Endothelial cell of umbilical vein (primary cell): ENCODE data around the gene CBLC. TPM values are rescaled to one million over a fixed set of nuclear protein-coding genes. Genes with fewer than 3 reads are reported as not detected.

Experiments used
- BruUV-seq: library from RNA; stranded (reverse); fragments of 400-500 nt; replicated peaks from 2 replicates; lab custom pipeline; 2021; lab: Mats Ljungman, UMichigan
- CTCF ChIA-PET: fragments of 300-600, 350-600 bp; sonication (Branson Sonifier 250); formaldehyde crosslinking; loops from one replicate; lab custom pipeline; 2021; ENCODE audit warnings: antibody characterized with exemption, inconsistent platforms; lab: Charles Lee
- POLR2A ChIA-PET: fragments of 300-600, 350-600 bp; sonication (Branson Sonifier 250); formaldehyde crosslinking; loops from one replicate; lab custom pipeline; 2021; ENCODE audit warnings: antibody characterized with exemption, inconsistent platforms; lab: Charles Lee
- DNase-seq: peaks from one replicate; pipeline ENCODE4 v3.0.0-alpha.2; 2011; ENCODE audit warnings: low read depth, low spot score
- FAIRE-seq: peaks from 2 replicates; lab custom pipeline; 2011; peaks lifted over from hg19 to GRCh38; lab: Jason Lieb, UNC
- H2AFZ ChIP-seq: 2 replicates; pipeline ENCODE4 v1.6.0; 2012; ENCODE audit warnings: low read depth, low read length, control low read depth, inconsistent platforms
- H3K27ac ChIP-seq: 2 replicates; pipeline ENCODE4 v1.5.1; 2011; ENCODE audit warnings: low read depth, mild to moderate bottlenecking, control low read depth, low read length, moderate library complexity; ENCODE audit not compliant: insufficient read depth
- H3K27me3 ChIP-seq, 2 experiments: 2 replicates each; pipeline versions ENCODE4 v1.6.0 to v1.6.1; 2011; ENCODE audit warnings: low read length in 2 of 2, mixed read lengths in 1 of 2; ENCODE audit not compliant: control insufficient read depth in 2 of 2, insufficient read depth in 2 of 2
- H3K36me3 ChIP-seq, 2 experiments: 2 replicates in 1 of 2; 3 replicates in 1 of 2; pipeline ENCODE4 v1.5.1; 2011; ENCODE audit warnings: low read length in 2 of 2, mild to moderate bottlenecking in 1 of 2, moderate library complexity in 1 of 2; ENCODE audit not compliant: control insufficient read depth in 2 of 2, insufficient read depth in 2 of 2; ENCODE audit errors: extremely low read depth in 1 of 2
- H3K4me1 ChIP-seq: 3 replicates; pipeline ENCODE4 v1.5.1; 2011; ENCODE audit warnings: mild to moderate bottlenecking, low read length; ENCODE audit not compliant: control insufficient read depth, insufficient read depth; ENCODE audit errors: extremely low read depth
- H3K4me2 ChIP-seq: 2 replicates; pipeline ENCODE4 v1.6.1; 2011; ENCODE audit warnings: low read length, control low read depth, mixed read lengths; ENCODE audit not compliant: insufficient read depth
- H3K4me3 ChIP-seq, 3 experiments: fragments of 200-600 bp in 1 of 3; sonication (generic), shearing (Covaris generic) in 1 of 3; replicated peaks in 1 of 3; 2 replicates each; pipeline ENCODE4 v1.5.1; 2011 to 2016; ENCODE audit warnings: control low read depth in 3 of 3, low read length in 3 of 3, mild to moderate bottlenecking in 2 of 3, inconsistent platforms in 1 of 3, low read depth in 1 of 3, moderate library complexity in 1 of 3; ENCODE audit not compliant: insufficient read depth in 1 of 3
- H3K79me2 ChIP-seq: 2 replicates; pipeline ENCODE4 v1.6.0; 2012; ENCODE audit warnings: low read length, inconsistent platforms; ENCODE audit not compliant: control insufficient read depth, insufficient read depth
- H3K9ac ChIP-seq: replicated peaks from 2 replicates; pipeline ENCODE3; 2011; ENCODE audit warnings: low read length, control low read depth; ENCODE audit not compliant: insufficient read depth; ENCODE audit errors: extremely low read depth
- H3K9me1 ChIP-seq: replicated peaks from 3 replicates; pipeline ENCODE4 v1.6.0; 2011; ENCODE audit warnings: mild to moderate bottlenecking, low read length; ENCODE audit not compliant: control insufficient read depth, insufficient read depth; ENCODE audit errors: extremely low read depth
- H3K9me3 ChIP-seq: replicated peaks from 2 replicates; pipeline ENCODE4 v1.5.1; 2012; ENCODE audit warnings: low read length, inconsistent platforms; ENCODE audit not compliant: control insufficient read depth, insufficient read depth
- H4K20me1 ChIP-seq: replicated peaks from 2 replicates; pipeline ENCODE3; 2011; ENCODE audit warnings: mild to moderate bottlenecking, low read length; ENCODE audit not compliant: control insufficient read depth, insufficient read depth; ENCODE audit errors: extremely low read depth
- EZH2 ChIP-seq: IDR thresholded peaks from 2 replicates; pipeline ENCODE4 v1.6.1; 2012; ENCODE audit warnings: borderline replicate concordance, low read depth, mild to moderate bottlenecking, moderate library complexity, low read length, inconsistent platforms; ENCODE audit not compliant: severe bottlenecking
- FOS ChIP-seq: IDR thresholded peaks from 2 replicates; pipeline ENCODE4 v1.6.1; 2011; ENCODE audit warnings: mild to moderate bottlenecking, low read length, moderate library complexity, borderline replicate concordance; ENCODE audit not compliant: insufficient read depth
- GATA2 ChIP-seq: IDR thresholded peaks from 2 replicates; pipeline ENCODE4 v1.7.0; 2011; ENCODE audit warnings: low read depth, mild to moderate bottlenecking, moderate library complexity, mixed read lengths, low read length; ENCODE audit not compliant: insufficient read length, insufficient read depth
- JUN ChIP-seq: IDR thresholded peaks from 2 replicates; pipeline ENCODE4 v1.6.1; 2011; ENCODE audit warnings: borderline replicate concordance, low read depth; ENCODE audit not compliant: insufficient read length, insufficient read depth
- MYC ChIP-seq: IDR thresholded peaks from one replicate; pipeline ENCODE4 v1.6.1; 2011; ENCODE audit warnings: mild to moderate bottlenecking, low read depth, low read length
- POLR2A ChIP-seq: IDR thresholded peaks from 2 replicates; pipeline ENCODE4 v1.6.1; 2012; ENCODE audit warnings: low read depth, mild to moderate bottlenecking, control low read depth, low read length
- POLR2AphosphoS5 ChIP-seq: IDR thresholded peaks from 2 replicates; pipeline ENCODE4 v1.6.1; 2012; ENCODE audit warnings: low read depth, mild to moderate bottlenecking, control low read depth, low read length, moderate library complexity; ENCODE audit not compliant: insufficient read depth
- dilution Hi-C: fragments of 300-500 bp; cut with MboI; formaldehyde crosslinking; loops from one replicate; pipeline ENCODE4 v1.15.0; 2019; ENCODE audit warnings: low sequenced_read_pairs; ENCODE audit not compliant: extremely low pct_ligation_motif_present
- intact Hi-C: fragments of 100-400 bp; cut with micrococcal nuclease; formaldehyde crosslinking; loops from one replicate; pipeline ENCODE4 v1.10.0; 2022
- polyA plus RNA-seq, 4 experiments: library from polyadenylated mRNA; depleted of rRNA in 3 of 4; stranded (reverse) in 3 of 4; unstranded in 1 of 4; fragments of >200 nt; gene quantifications; 2 replicates each; pipeline versions ENCODE4 v1.2.1 to v1.2.3, GENCODE V29; 2011 to 2012; ENCODE audit warnings: missing spikeins in 1 of 4
- total RNA-seq: library from RNA; stranded (reverse); gene quantifications from 2 replicates; pipeline ENCODE4 v1.2.3, GENCODE V29; 2021
- TF ChIP-seq, protein P1 (sequence below), 2 donors: IDR thresholded peaks; 1 replicate in 1 of 2; 2 replicates in 1 of 2; pipeline ENCODE4 v1.5.1; 2011; ENCODE audit warnings: low read length in 2 of 2, mild to moderate bottlenecking in 2 of 2, moderate library complexity in 2 of 2, control low read depth in 1 of 2, inconsistent platforms in 1 of 2, low read depth in 1 of 2; ENCODE audit not compliant: insufficient read depth in 1 of 2; ENCODE audit errors: extremely low read depth in 1 of 2
- TF ChIP-seq, protein P2 (sequence below): IDR thresholded peaks from 2 replicates; pipeline ENCODE4 v1.6.1; 2011; ENCODE audit not compliant: insufficient read depth, insufficient read length

Gene CBLC
- total and polyA plus RNA-seq, 2 donors (not counting 3 experiments of a cell fraction or from before 2014, with no cell fraction given), result 0.04 TPM; not detected in 1

DNA sequence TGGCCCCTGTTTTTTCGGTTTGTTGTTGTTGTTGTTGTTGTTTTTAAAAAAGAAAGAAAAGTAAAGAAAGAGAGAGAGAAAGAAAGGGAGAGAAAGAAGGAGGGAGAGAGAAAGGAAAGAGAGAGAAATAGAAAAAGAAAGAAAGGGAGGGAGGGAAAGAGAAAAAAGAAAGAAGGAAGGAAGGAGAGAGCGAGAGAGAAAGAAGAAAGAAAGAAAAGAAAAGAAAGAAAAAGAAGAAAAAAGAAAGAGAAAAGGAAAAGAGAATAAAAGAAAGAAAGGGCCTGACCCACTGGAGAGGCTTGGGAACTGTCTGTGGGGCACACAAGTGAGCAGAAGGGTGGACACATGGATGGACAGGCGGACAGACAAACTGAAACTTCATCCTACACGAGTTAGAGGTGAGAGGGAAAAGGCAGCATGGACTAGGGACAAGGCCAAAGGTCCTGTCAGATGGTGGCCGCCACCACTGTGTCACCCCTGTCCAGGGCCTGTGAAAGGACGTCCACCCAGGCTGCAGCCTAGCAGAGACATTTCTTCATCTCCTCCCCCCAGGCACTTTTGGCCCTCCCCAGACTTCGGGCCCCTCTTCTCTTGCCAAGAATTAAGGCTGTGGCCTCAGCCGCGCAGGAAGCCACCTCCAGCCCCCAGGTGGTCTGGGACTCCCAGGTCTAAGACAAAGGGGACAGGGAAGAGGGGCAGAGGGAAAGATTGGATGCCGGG lies 22.1 kb downstream of the CBLC start:
- H3K4me2 ChIP-seq, result no peak overlapping the region
- ChIA-PET POLR2A (no interaction called here), CTCF (interaction anchor here (1.3 to 6.0 kb wide), 3 partner anchors 14 to 45 kb away, joined by 3 to 45 read pairs (median 10); no protein-coding TSS in a partner anchor)

More for the DNA sequence above, 22.1 kb downstream of the CBLC start:
- intact Hi-C loops, result loop anchor here (1.0 to 10.0 kb wide), 3 partner anchors 15 to 155 kb away; partner anchors contain the start of gene CLPTM1
- H3K4me3 ChIP-seq, result no peak overlapping the region
- FAIRE-seq (no peak), DNase-seq (no peak)
- dilution Hi-C loops, result no loop called here
- no peak overlapping the region for H3K27ac ChIP-seq
- H3K9me3 ChIP-seq, result no peaks in the 10 kb centered on the region
- TF ChIP-seq FOS, result no peak
- no peak for TF ChIP-seq MYC
- TF ChIP-seq, protein P1, sequence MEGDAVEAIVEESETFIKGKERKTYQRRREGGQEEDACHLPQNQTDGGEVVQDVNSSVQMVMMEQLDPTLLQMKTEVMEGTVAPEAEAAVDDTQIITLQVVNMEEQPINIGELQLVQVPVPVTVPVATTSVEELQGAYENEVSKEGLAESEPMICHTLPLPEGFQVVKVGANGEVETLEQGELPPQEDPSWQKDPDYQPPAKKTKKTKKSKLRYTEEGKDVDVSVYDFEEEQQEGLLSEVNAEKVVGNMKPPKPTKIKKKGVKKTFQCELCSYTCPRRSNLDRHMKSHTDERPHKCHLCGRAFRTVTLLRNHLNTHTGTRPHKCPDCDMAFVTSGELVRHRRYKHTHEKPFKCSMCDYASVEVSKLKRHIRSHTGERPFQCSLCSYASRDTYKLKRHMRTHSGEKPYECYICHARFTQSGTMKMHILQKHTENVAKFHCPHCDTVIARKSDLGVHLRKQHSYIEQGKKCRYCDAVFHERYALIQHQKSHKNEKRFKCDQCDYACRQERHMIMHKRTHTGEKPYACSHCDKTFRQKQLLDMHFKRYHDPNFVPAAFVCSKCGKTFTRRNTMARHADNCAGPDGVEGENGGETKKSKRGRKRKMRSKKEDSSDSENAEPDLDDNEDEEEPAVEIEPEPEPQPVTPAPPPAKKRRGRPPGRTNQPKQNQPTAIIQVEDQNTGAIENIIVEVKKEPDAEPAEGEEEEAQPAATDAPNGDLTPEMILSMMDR (IDR thresholded peaks at IDR 0.05; ENCODE audit: extremely low read depth in 1 of 2, insufficient read depth in 1 of 2, low read depth in 1 of 2, low read length in 2 of 2), result no peak
- TF ChIP-seq POLR2AphosphoS5, result no peak
- no peak for TF ChIP-seq JUN
- no peak for TF ChIP-seq GATA2
- TF ChIP-seq, protein P2, sequence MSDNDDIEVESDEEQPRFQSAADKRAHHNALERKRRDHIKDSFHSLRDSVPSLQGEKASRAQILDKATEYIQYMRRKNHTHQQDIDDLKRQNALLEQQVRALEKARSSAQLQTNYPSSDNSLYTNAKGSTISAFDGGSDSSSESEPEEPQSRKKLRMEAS, result no peak
- no peak for TF ChIP-seq EZH2
- TF ChIP-seq POLR2A, result no peak
- H3K9ac ChIP-seq, result no peak overlapping the region
- no peaks in the 10 kb centered on the region for H4K20me1 ChIP-seq
- no peak overlapping the region for H2AFZ ChIP-seq
- H3K27me3 ChIP-seq, result no peaks in the 10 kb centered on the region
- no peaks in the 10 kb centered on the region for H3K36me3 ChIP-seq
- peaks cover 14% of the 10 kb centered on the region for H3K4me1 ChIP-seq
- no peaks in the 10 kb centered on the region for H3K79me2 ChIP-seq
- no peaks in the 10 kb centered on the region for H3K9me1 ChIP-seq
- no TSS peak for BruUV-seq
